OCI-LY1 (cell line): ENCODE results near the gene SMYD3.

Source experiments
- EZH2 ChIP-seq: fragments of 200-600 bp; sonication (generic), shearing (Covaris generic); IDR thresholded peaks from 2 replicates; pipeline ENCODE4 v1.8.0; 2017; ENCODE audit warnings: borderline replicate concordance, mixed run types, mild to moderate bottlenecking, antibody characterized with exemption, low read length, moderate library complexity, mixed read lengths
- TF ChIP-seq, protein P1 (sequence below): fragments of 200-600 bp; sonication (generic), shearing (Covaris generic); IDR thresholded peaks from 2 replicates; pipeline ENCODE4 v1.5.1; 2017; ENCODE audit warnings: mild to moderate bottlenecking, antibody characterized with exemption, low read length, moderate library complexity, mixed read lengths

DNA sequence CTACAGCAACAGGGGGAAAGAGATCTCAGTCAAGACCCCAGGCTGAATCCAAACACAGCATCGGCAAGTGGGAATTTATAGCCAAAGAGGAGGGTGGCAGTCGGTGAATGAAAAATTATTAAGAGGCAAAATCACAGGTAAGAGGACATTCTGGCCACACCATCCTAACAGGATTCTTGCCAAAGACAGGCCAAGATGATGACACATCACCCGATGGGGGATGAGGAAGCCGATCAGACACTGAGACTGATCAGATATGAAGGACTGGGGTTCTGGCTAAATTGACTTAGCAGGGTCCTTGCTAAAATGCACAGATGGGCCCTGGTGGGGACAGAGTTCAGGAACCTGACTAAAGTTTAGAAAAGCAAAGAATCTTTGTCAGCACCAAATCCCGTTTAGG is 402.2 kb downstream of the SMYD3 start:
- no peak for TF ChIP-seq EZH2
- TF ChIP-seq, protein P1, sequence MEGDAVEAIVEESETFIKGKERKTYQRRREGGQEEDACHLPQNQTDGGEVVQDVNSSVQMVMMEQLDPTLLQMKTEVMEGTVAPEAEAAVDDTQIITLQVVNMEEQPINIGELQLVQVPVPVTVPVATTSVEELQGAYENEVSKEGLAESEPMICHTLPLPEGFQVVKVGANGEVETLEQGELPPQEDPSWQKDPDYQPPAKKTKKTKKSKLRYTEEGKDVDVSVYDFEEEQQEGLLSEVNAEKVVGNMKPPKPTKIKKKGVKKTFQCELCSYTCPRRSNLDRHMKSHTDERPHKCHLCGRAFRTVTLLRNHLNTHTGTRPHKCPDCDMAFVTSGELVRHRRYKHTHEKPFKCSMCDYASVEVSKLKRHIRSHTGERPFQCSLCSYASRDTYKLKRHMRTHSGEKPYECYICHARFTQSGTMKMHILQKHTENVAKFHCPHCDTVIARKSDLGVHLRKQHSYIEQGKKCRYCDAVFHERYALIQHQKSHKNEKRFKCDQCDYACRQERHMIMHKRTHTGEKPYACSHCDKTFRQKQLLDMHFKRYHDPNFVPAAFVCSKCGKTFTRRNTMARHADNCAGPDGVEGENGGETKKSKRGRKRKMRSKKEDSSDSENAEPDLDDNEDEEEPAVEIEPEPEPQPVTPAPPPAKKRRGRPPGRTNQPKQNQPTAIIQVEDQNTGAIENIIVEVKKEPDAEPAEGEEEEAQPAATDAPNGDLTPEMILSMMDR: no peak
